Kidney epithelial cell (primary cell): Measurements from ENCODE around the gene MFN1. TPM values are rescaled to one million over a fixed set of nuclear protein-coding genes. Genes with fewer than 3 reads are reported as not detected.
"Not testable (repeated sequence)": the region's sequence is repeated elsewhere in the genome, so short reads cannot be mapped to it uniquely, and the experiment has no call there.

Experiments
- DNase-seq: peaks from one replicate; pipeline ENCODE4 v3.0.0-alpha.2; 2010; ENCODE audit warnings: low read depth
- H3K27me3 ChIP-seq: 2 replicates; pipeline ENCODE4 v1.6.0; 2011; ENCODE audit warnings: low read length; ENCODE audit not compliant: control insufficient read depth, insufficient read depth
- H3K36me3 ChIP-seq: 2 replicates; pipeline ENCODE4 v1.5.1; 2011; ENCODE audit warnings: low read length; ENCODE audit not compliant: control insufficient read depth, insufficient read depth
- H3K4me3 ChIP-seq: 2 replicates; pipeline ENCODE4 v1.5.1; 2011; ENCODE audit warnings: low read depth, mild to moderate bottlenecking, control low read depth, low read length
- CTCF ChIP-seq: IDR thresholded peaks from 2 replicates; pipeline ENCODE4 v1.5.1; 2011; ENCODE audit warnings: mild to moderate bottlenecking, moderate library complexity, low read length, control low read depth, inconsistent platforms; ENCODE audit not compliant: insufficient read depth, poor library complexity, severe bottlenecking
- total RNA-seq: library from RNA; depleted of rRNA; stranded (reverse); fragments of >200 nt; gene quantifications from 2 replicates; pipeline ENCODE4 v1.2.3, GENCODE V29; 2015

The MFN1 gene
- total RNA-seq, 1 donor from 2014 or later, result 38.0 TPM

- Histone ChIP-seq H3K27me3 (no peaks in the 10 kb centered on the region), H3K36me3 (no peaks in the 10 kb centered on the region), H3K4me3 (no peak overlapping the region)
- no peak for DNase-seq
- TF ChIP-seq CTCF, result no peak
Observed at GRCh38 chr3:179302111-179302510, 45.4 kb upstream of the MFN1 start.

GRCh38 chr3:179304605-179305004 is 42.9 kb upstream of the MFN1 start:
- no peak overlapping the region for H3K4me3 ChIP-seq
- TF ChIP-seq CTCF, result no peak
- H3K27me3 ChIP-seq, result no peaks in the 10 kb centered on the region
- no peaks in the 10 kb centered on the region for H3K36me3 ChIP-seq
- DNase-seq, result no peak

GRCh38 chr3:179307362-179307761 is 40.1 kb upstream of the MFN1 start:
- not testable (repeated sequence) for DNase-seq

GRCh38 chr3:179308001-179308400 is 39.5 kb upstream of the MFN1 start:
- no peaks in the 10 kb centered on the region for H3K36me3 ChIP-seq
- H3K4me3 ChIP-seq, result no peak overlapping the region
- no peaks in the 10 kb centered on the region for H3K27me3 ChIP-seq
- DNase-seq, result no peak
- no peak for TF ChIP-seq CTCF

More at GRCh38 chr3:179307362-179307761, 40.1 kb upstream of the MFN1 start:
- H3K27me3 ChIP-seq, H3K36me3 ChIP-seq, H3K4me3 ChIP-seq: not testable (repeated sequence)

- Histone ChIP-seq H3K27me3 (no peaks in the 10 kb centered on the region), H3K4me3 (no peak overlapping the region), H3K36me3 (no peaks in the 10 kb centered on the region)
- DNase-seq, result no peak
- no peak for TF ChIP-seq CTCF
Observed at GRCh38 chr3:179309225-179310078, 38.1 kb upstream of the MFN1 start.

- DNase-seq, result no peak
- no peaks in the 10 kb centered on the region for H3K27me3 ChIP-seq
- TF ChIP-seq CTCF, result no peak
- no peaks in the 10 kb centered on the region for H3K36me3 ChIP-seq
- no peak overlapping the region for H3K4me3 ChIP-seq
Observed at GRCh38 chr3:179318876-179319275, 28.6 kb upstream of the MFN1 start.
